ENCODE data around the gene CPXM2. TPM values are rescaled to one million over a fixed set of nuclear protein-coding genes. Genes with fewer than 3 reads are reported as not detected.

Gene CPXM2
- polyA plus RNA-seq, 1 of the 3 experiments (the other 2 are of a cell fraction), result not detected

GRCh38 chr10:123750901-123751300 is 140.7 kb downstream of the CPXM2 start:
- no peak overlapping the region for H2AFZ ChIP-seq (ENCODE audit: low read depth)
- no peak overlapping the region for H3K27ac ChIP-seq (ENCODE audit: low read depth in 2 of 2, low read length in 1 of 2)
- no peak for DNase-seq
- TF ChIP-seq RFX5 (IDR thresholded peaks at IDR 0.05; ENCODE audit: low read length) (no peak), GATA2 (CRISPR knock-in tag; IDR thresholded peaks at IDR 0.05) (no peak), SIN3A (IDR thresholded peaks at IDR 0.05; ENCODE audit: borderline replicate concordance, low read depth, low read length) (no peak)
- ChIA-PET POLR2A (no interaction called here), CTCF (interaction anchor here (1.4 kb wide), 1 partner anchor 15 kb away, joined by 3 read pairs; no protein-coding TSS in a partner anchor)
- WGBS (ENCODE audit: low lambda C conversion rate), result 47% methylated on average over 9 of the region's 9 CpGs
- H3K4me2 ChIP-seq, result no peak overlapping the region
- no peaks in the 10 kb centered on the region for H3F3A ChIP-seq (replicated peaks; ENCODE audit: insufficient read depth)
- H3K4me3 ChIP-seq (ENCODE audit: low read depth in 2 of 2, low read length in 1 of 2), result no peak overlapping the region
- no peaks in the 10 kb centered on the region for H3K9me2 ChIP-seq
- no peaks in the 10 kb centered on the region for H3K27me3 ChIP-seq (ENCODE audit: insufficient read depth)
- H3K36me3 ChIP-seq (replicated peaks in 1 of 2; ENCODE audit: control insufficient read depth in 1 of 2, insufficient read depth in 2 of 2, low read length in 1 of 2), result no peaks in the 10 kb centered on the region
- no peak overlapping the region for H3K9ac ChIP-seq
- H4K20me1 ChIP-seq (ENCODE audit: insufficient read depth), result no peaks in the 10 kb centered on the region
- no peaks in the 10 kb centered on the region for H3K79me2 ChIP-seq (ENCODE audit: insufficient read depth)
- no peaks in the 10 kb centered on the region for H3K9me3 ChIP-seq
- no peaks in the 10 kb centered on the region; a peak in 1 of 4 replicates for H3K4me1 ChIP-seq (ENCODE audit: control insufficient read depth in 1 of 2, insufficient read depth in 2 of 2, low read depth in 1 of 2, low read length in 1 of 2)

GRCh38 chr10:123748711-123749110 is 142.9 kb downstream of the CPXM2 start:
- H3K36me3 ChIP-seq (replicated peaks in 1 of 2; ENCODE audit: control insufficient read depth in 1 of 2, insufficient read depth in 2 of 2, low read length in 1 of 2), result no peaks in the 10 kb centered on the region
- no peaks in the 10 kb centered on the region for H3K79me2 ChIP-seq (ENCODE audit: insufficient read depth)
- ChIA-PET POLR2A (no interaction called here), CTCF (no interaction called here)
- DNase-seq, result no peak
- H4K20me1 ChIP-seq (ENCODE audit: insufficient read depth), result no peaks in the 10 kb centered on the region
- peaks cover 0 to 10% of the 10 kb centered on the region in 2 experiments; a peak in 2 of 4 replicates for H3K4me1 ChIP-seq (ENCODE audit: control insufficient read depth in 1 of 2, insufficient read depth in 2 of 2, low read depth in 1 of 2, low read length in 1 of 2)
- 51% methylated on average over 13 of the region's 15 CpGs for WGBS (ENCODE audit: low lambda C conversion rate)
- no peak overlapping the region for H2AFZ ChIP-seq (ENCODE audit: low read depth)
- H3K9ac ChIP-seq, result no peak overlapping the region
- no peak overlapping the region for H3K4me2 ChIP-seq
- H3K27ac ChIP-seq (ENCODE audit: low read depth in 2 of 2, low read length in 1 of 2), result no peak overlapping the region
- H3K9me3 ChIP-seq, result no peaks in the 10 kb centered on the region
- TF ChIP-seq FOXJ3 (CRISPR knock-in tag; IDR thresholded peaks at IDR 0.05), result no peak
- TF ChIP-seq TAF1 (IDR thresholded peaks at IDR 0.05; ENCODE audit: borderline replicate concordance, low read depth, low read length), result no peak
- no peak for TF ChIP-seq FOSL2 (IDR thresholded peaks at IDR 0.05; ENCODE audit: borderline replicate concordance, low read depth)
- TF ChIP-seq NFIC (IDR thresholded peaks at IDR 0.05; ENCODE audit: borderline replicate concordance), result no peak
- no peak for TF ChIP-seq RXRA (IDR thresholded peaks at IDR 0.05; ENCODE audit: borderline replicate concordance, low read depth)
- TF ChIP-seq TCF12 (IDR thresholded peaks at IDR 0.05), result no peak
- no peak for TF ChIP-seq YY1 (IDR thresholded peaks at IDR 0.05; ENCODE audit: low read depth)
- no peak for TF ChIP-seq RFX5 (IDR thresholded peaks at IDR 0.05; ENCODE audit: low read length)
- no peak for TF ChIP-seq NRF1 (IDR thresholded peaks at IDR 0.05; ENCODE audit: low read depth, low read length)
- no peak for TF ChIP-seq PBX3 (IDR thresholded peaks at IDR 0.05)
- TF ChIP-seq ZBTB33 (IDR thresholded peaks at IDR 0.05; ENCODE audit: borderline replicate concordance, low read depth), result no peak
- TF ChIP-seq SMC3 (IDR thresholded peaks at IDR 0.05; ENCODE audit: low read depth, low read length), result no peak
- TF ChIP-seq RAD21 (IDR thresholded peaks at IDR 0.05; ENCODE audit: low read length), result no peak
- no peak for TF ChIP-seq IRF3 (IDR thresholded peaks at IDR 0.05; ENCODE audit: low read depth, low read length)
- no peak for TF ChIP-seq SIN3A (IDR thresholded peaks at IDR 0.05; ENCODE audit: borderline replicate concordance, low read depth, low read length)
- TF ChIP-seq GABPA (IDR thresholded peaks at IDR 0.05; ENCODE audit: low read depth), result no peak
- no peak for TF ChIP-seq JUND (IDR thresholded peaks at IDR 0.05)
- no peak for TF ChIP-seq FOXM1 (IDR thresholded peaks at IDR 0.05; ENCODE audit: low read depth)
- TF ChIP-seq GATA2 (CRISPR knock-in tag; IDR thresholded peaks at IDR 0.05), result no peak
- no peaks in the 10 kb centered on the region for H3K9me2 ChIP-seq
- no peaks in the 10 kb centered on the region for H3K27me3 ChIP-seq (ENCODE audit: insufficient read depth)
- no peaks in the 10 kb centered on the region for H3F3A ChIP-seq (replicated peaks; ENCODE audit: insufficient read depth)
- no peak overlapping the region for H3K4me3 ChIP-seq (ENCODE audit: low read depth in 2 of 2, low read length in 1 of 2)

Measured in SK-N-SH (cell line).